HAP-1 (cell line): ENCODE measurements around the gene IFIT3.
"Not testable (repeated sequence)": the region's sequence is repeated elsewhere in the genome, so short reads cannot be mapped to it uniquely, and the experiment has no call there.

ENCODE experiments used
- DNase-seq, 2 experiments: peaks; one replicate each; pipeline ENCODE4 v3.0.0-alpha.2; 2016 to 2020; ENCODE audit warnings: low spot score in 2 of 2
- H3K27me3 ChIP-seq: fragments of 250-450 bp; sonication (Bioruptor Pico); 2 replicates; pipeline ENCODE4 v1.5.1; 2020; ENCODE audit warnings: low read depth, mild to moderate bottlenecking, moderate library complexity
- H3K36me3 ChIP-seq: fragments of 250-450 bp; sonication (Bioruptor Pico); replicated peaks from 2 replicates; pipeline ENCODE4 v1.5.1; 2020; ENCODE audit warnings: mild to moderate bottlenecking
- H3K4me1 ChIP-seq: fragments of 250-450 bp; sonication (Bioruptor Pico); 2 replicates; pipeline ENCODE4 v1.5.1; 2020; ENCODE audit warnings: mild to moderate bottlenecking
- H3K4me3 ChIP-seq: fragments of 250-450 bp; sonication (Bioruptor Pico); 2 replicates; pipeline ENCODE4 v1.5.1; 2020; ENCODE audit warnings: mild to moderate bottlenecking, moderate library complexity
- H3K9me3 ChIP-seq: fragments of 250-450 bp; sonication (Bioruptor Pico); 2 replicates; pipeline ENCODE4 v1.5.1; 2020; ENCODE audit warnings: mild to moderate bottlenecking, moderate library complexity
- in situ Hi-C: fragments of 300-500 bp; cut with MboI; formaldehyde crosslinking; loops from 3 replicates; pipeline ENCODE4 v1.14.3; 2020; ENCODE audit warnings: low sequenced_read_pairs, inconsistent platforms, mixed read lengths

The IFIT3 gene

DNA sequence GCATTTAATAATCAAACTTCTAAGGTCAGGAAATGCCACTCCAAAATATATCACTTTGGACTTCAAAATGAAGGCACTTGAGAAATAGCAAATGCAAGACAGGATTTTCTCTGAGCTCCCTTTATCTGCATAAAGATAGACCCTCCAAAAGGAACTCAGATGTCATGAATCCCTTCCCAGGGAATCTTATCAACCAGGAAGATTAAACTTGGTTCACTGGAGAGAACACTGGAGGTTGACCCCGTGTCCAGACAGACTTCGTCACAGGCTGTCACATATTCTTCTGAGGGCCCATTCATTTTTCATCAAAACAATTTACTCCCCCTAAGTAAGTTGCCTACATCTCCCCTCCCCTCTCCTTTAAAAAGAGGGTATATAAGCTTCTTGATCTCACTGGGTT lies 21.2 kb downstream of the IFIT3 start:
- in situ Hi-C loops = no loop called here
- Histone ChIP-seq H3K27me3 (no peaks in the 10 kb centered on the region), H3K9me3 (no peaks in the 10 kb centered on the region), H3K4me3 (no peak overlapping the region), H3K4me1 (peaks cover 48% of the 10 kb centered on the region), H3K36me3 (no peaks in the 10 kb centered on the region)
- DNase-seq = no peak

- not testable (repeated sequence) for H3K36me3 ChIP-seq, H3K9me3 ChIP-seq, H3K4me3 ChIP-seq, DNase-seq, H3K27me3 ChIP-seq
- peaks cover 48% of the 10 kb centered on the region for H3K4me1 ChIP-seq
- in situ Hi-C loops = loop anchor here (5.0 to 25.0 kb wide), 2 partner anchors 1493 to 1688 kb away; partner anchors contain the start of gene PAPSS2
These were observed 23.0 kb downstream of the IFIT3 start for GRCh38 chr10:89350631-89351315.

GRCh38 chr10:89351412-89351779 lies 23.6 kb downstream of the IFIT3 start:
- in situ Hi-C loops = loop anchor here (5.0 to 25.0 kb wide), 2 partner anchors 1494 to 1689 kb away; partner anchors contain the start of gene PAPSS2
- Histone ChIP-seq H3K27me3 (no peaks in the 10 kb centered on the region), H3K9me3 (no peaks in the 10 kb centered on the region), H3K36me3 (no peaks in the 10 kb centered on the region), H3K4me1 (peaks cover 46% of the 10 kb centered on the region), H3K4me3 (no peak overlapping the region)
- no peak for DNase-seq

- Histone ChIP-seq H3K9me3 (no peaks in the 10 kb centered on the region), H3K4me3 (no peak overlapping the region), H3K27me3 (no peaks in the 10 kb centered on the region), H3K4me1 (peaks cover 46% of the 10 kb centered on the region), H3K36me3 (no peaks in the 10 kb centered on the region)
- in situ Hi-C loops = loop anchor here (5.0 to 25.0 kb wide), 2 partner anchors 1495 to 1690 kb away; partner anchors contain the start of gene PAPSS2
- DNase-seq = peak in 1 of 2 experiments; percentile 19
These were observed 24.2 kb downstream of the IFIT3 start for GRCh38 chr10:89351780-89352597.

GRCh38 chr10:89352802-89353201 lies 25.0 kb downstream of the IFIT3 start:
- H3K27me3 ChIP-seq = no peaks in the 10 kb centered on the region
- in situ Hi-C loops = loop anchor here (5.0 to 25.0 kb wide), 2 partner anchors 1496 to 1691 kb away; partner anchors contain the start of gene PAPSS2
- no peak overlapping the region for H3K4me3 ChIP-seq
- H3K36me3 ChIP-seq = no peaks in the 10 kb centered on the region
- no peak for DNase-seq
- H3K4me1 ChIP-seq = peaks cover 46% of the 10 kb centered on the region
- no peaks in the 10 kb centered on the region for H3K9me3 ChIP-seq

GRCh38 chr10:89355394-89355931 lies 27.7 kb downstream of the IFIT3 start:
- H3K27me3 ChIP-seq = no peaks in the 10 kb centered on the region
- no peaks in the 10 kb centered on the region for H3K36me3 ChIP-seq
- in situ Hi-C loops = loop anchor here (25.0 kb wide), 1 partner anchor 1693 kb away; the partner anchor contains the start of gene PAPSS2
- no peak overlapping the region for H3K4me3 ChIP-seq
- H3K4me1 ChIP-seq = peaks cover 28% of the 10 kb centered on the region
- DNase-seq = no peak
- H3K9me3 ChIP-seq = no peaks in the 10 kb centered on the region

- Histone ChIP-seq H3K4me3 (no peak overlapping the region), H3K36me3 (no peaks in the 10 kb centered on the region), H3K9me3 (no peaks in the 10 kb centered on the region; the same call in 1 of the 2 replicates), H3K27me3 (no peaks in the 10 kb centered on the region), H3K4me1 (peaks cover 14% of the 10 kb centered on the region)
- in situ Hi-C loops = loop anchor here (25.0 kb wide), 1 partner anchor 1695 kb away; the partner anchor contains the start of gene PAPSS2
- DNase-seq = no peak
These were observed 29.3 kb downstream of the IFIT3 start for GRCh38 chr10:89357096-89357495.

DNA sequence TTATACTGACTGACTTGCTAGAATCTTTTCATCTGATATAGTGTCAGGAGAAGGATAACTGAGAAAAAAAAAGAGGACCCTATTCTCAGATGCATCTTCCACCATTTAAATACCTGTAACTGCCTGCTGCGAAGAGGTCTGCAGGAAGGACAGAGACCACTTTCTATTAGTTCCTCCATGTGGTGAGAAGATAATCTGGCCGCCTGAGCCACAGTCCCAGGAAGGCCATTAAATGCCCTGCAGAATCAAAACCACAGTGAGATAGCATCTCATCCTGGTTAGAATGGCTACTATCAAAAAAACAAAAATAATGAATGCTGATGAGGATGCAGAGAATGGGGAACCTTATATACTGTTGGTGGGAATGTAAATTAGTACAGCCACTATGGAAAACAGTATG lies 30.2 kb downstream of the IFIT3 start:
- in situ Hi-C loops = loop anchor here (25.0 kb wide), 1 partner anchor 1696 kb away; the partner anchor contains the start of gene PAPSS2
- Histone ChIP-seq H3K27me3 (no peaks in the 10 kb centered on the region), H3K9me3 (no peaks in the 10 kb centered on the region; the same call in 1 of the 2 replicates), H3K4me1 (peaks cover 11% of the 10 kb centered on the region), H3K4me3 (no peak overlapping the region), H3K36me3 (no peaks in the 10 kb centered on the region)
- DNase-seq = no peak

DNA sequence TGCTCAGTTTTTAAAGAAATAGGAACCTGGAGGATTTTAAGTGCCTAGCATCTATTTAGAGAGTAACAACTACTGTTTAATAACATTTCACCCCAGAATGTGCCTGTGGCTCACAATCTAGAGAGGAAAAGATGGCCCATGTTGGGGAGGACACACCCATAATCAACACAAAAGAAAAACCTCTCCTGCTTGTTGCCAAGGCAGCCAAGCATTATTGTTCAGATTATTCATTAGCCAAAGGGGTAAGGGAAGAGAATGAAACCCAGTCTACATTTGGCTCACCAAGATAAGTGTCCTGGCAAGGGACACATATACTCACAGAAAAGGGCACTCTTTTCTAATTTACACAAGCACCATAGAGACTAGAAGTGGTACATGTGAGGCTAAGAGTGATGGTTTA lies 32.4 kb downstream of the IFIT3 start:
- Histone ChIP-seq H3K4me3 (no peak overlapping the region), H3K4me1 (peaks cover 16% of the 10 kb centered on the region), H3K27me3 (no peaks in the 10 kb centered on the region), H3K9me3 (no peaks in the 10 kb centered on the region; the same call in 1 of the 2 replicates), H3K36me3 (no peaks in the 10 kb centered on the region)
- in situ Hi-C loops = loop anchor here (25.0 kb wide), 1 partner anchor 1698 kb away; the partner anchor contains the start of gene PAPSS2
- no peak for DNase-seq

DNA sequence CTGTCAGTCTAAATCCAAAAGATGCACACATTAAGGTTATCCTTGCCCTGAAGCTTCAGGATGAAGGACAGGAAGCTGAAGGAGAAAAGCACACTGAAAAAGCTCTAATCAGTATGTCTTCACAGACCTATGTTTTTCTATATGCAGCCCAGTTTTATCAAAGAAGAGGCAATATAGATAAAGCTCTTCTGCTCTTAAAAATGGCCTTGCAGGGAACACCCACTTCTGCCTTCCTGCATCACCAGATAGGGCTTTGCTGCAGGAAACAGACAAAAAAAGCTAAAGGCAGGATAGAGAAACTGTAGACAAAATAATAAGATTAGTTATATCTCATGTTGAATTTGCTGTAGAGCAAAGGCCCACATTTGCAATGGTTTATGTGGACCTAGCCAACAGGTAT lies 35.1 kb downstream of the IFIT3 start:
- Histone ChIP-seq H3K9me3 (no peaks in the 10 kb centered on the region; the same call in 1 of the 2 replicates), H3K27me3 (no peaks in the 10 kb centered on the region), H3K4me3 (no peak overlapping the region), H3K36me3 (no peaks in the 10 kb centered on the region), H3K4me1 (peaks cover 13% of the 10 kb centered on the region)
- DNase-seq = no peak
- in situ Hi-C loops = loop anchor here (25.0 kb wide), 1 partner anchor 1701 kb away; the partner anchor contains the start of gene PAPSS2

DNA sequence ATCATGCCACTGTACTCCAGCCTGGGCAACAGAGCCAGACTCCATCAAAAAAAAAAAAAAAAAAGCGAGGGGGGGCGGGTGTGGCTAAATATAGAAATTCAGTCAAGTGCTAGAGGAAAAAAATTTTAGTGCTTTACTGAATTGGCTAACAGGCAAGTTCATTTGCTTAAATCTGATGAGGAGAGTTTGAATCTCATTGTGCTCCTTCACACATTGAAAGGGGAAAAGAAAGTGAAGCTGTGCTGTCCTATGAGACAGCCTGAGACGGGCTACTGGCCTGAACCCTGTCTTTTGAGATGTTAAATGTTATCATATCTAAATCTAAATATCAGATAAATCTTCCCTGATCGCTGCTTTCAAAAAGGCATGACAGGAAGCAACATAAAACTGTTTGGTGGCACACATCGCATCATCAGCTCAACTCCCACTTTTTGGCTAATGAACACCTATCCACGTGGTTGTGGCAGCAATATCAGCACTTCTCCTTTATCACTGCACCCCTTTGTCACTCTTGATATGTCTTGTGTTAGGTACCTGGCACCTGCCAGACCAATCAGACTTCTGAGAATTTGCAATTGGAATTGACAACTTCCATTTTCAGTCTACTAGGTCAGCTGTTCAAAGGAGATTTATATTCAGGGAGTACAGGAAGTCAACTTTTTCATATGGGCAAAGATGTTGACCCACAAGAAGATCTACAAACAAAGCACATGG lies 36.1 kb downstream of the IFIT3 start:
- Histone ChIP-seq H3K4me1 (peaks cover 13% of the 10 kb centered on the region), H3K36me3 (no peaks in the 10 kb centered on the region), H3K27me3 (no peaks in the 10 kb centered on the region), H3K4me3 (no peak overlapping the region), H3K9me3 (no peaks in the 10 kb centered on the region; the same call in 1 of the 2 replicates)
- in situ Hi-C loops = loop anchor here (25.0 kb wide), 1 partner anchor 1702 kb away; the partner anchor contains the start of gene PAPSS2
- DNase-seq = no peak

DNA sequence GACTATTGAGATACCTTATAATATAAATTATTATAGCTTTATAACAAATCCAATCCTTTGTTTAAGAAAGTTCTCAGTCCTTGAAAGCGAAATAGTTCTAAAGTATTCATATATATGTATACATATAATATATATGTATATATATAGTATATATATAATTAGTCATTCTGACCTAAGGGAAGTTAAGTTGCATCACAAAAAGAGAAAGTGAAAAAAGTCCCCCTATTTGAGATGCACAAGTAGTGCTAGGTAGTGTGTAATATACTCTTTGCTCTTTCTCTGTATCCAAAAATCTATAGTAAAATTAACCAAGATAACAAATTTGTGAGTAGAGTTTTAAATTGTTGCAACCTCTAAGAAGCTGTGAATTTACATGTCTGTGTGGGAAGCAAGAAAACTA lies 36.7 kb downstream of the IFIT3 start:
- no peak overlapping the region for H3K4me3 ChIP-seq
- no peaks in the 10 kb centered on the region for H3K27me3 ChIP-seq
- no peak for DNase-seq
- in situ Hi-C loops = loop anchor here (25.0 kb wide), 1 partner anchor 1702 kb away; the partner anchor contains the start of gene PAPSS2
- no peaks in the 10 kb centered on the region for H3K36me3 ChIP-seq
- H3K9me3 ChIP-seq = no peaks in the 10 kb centered on the region; the same call in 1 of the 2 replicates
- H3K4me1 ChIP-seq = peaks cover 13% of the 10 kb centered on the region

GRCh38 chr10:89367529-89367928 lies 39.7 kb downstream of the IFIT3 start:
- Histone ChIP-seq H3K9me3 (no peaks in the 10 kb centered on the region), H3K4me3 (no peak overlapping the region), H3K36me3 (no peaks in the 10 kb centered on the region), H3K4me1 (peaks cover 13% of the 10 kb centered on the region), H3K27me3 (no peaks in the 10 kb centered on the region)
- in situ Hi-C loops = loop anchor here (25.0 kb wide), 1 partner anchor 1705 kb away; the partner anchor contains the start of gene PAPSS2
- peak in 1 of 2 experiments; percentile 32 for DNase-seq
